A549 treated with Mapracorat at 1 μM for 4 hours (cell line): ENCODE data around the gene SLPI. TPM values are rescaled to one million over a fixed set of nuclear protein-coding genes. Genes with fewer than 3 reads are reported as not detected.

Experiments used
- total RNA-seq: library from RNA; stranded (reverse); fragments of 200-300 nt; extraction: Qiagen RNA extraction; gene quantifications from 5 replicates; pipeline ENCODE4 v1.2.3, GENCODE V29; 2022

Gene SLPI
- 7.2 to 15.2 TPM (median 11.4 TPM) in 5 replicates for total RNA-seq

GRCh38 chr20:45254383-45255262, at the start of gene SLPI:
SLPI (minus strand) TSS chr20:45254564; CDS start chr20:45254543, 21 bp downstream.

GRCh38 chr20:45221076-45221475, 33.3 kb downstream of the SLPI start, which contains the start of gene SEMG2:
SEMG2 (plus strand) TSS chr20:45221373; CDS start chr20:45221390, 17 bp downstream.

DNA sequence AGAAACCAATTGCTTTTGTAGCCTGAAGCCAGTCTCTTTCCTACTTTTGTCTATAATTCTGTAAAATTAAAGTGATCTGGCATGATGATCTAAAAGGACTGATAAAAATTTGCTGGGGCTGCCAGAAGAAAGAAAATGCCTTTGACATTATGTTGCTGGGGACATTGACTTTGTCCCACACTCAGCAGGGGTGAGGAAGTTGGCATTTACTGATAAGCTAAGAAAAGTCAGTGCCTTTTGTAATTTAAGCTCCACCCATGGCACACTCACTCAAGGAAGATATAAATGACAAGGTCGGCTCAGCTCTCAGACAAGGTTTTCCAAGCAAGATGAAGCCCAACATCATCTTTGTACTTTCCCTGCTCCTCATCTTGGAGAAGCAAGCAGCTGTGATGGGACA, 47.6 kb downstream of the SLPI start, which contains the start of gene SEMG1:
Gene SEMG1, plus strand, starts transcription at position 309 of the 400 bp plus-strand sequence. Its CDS starts 21 bp downstream, at position 330.

Other genes with a start within 250 kb of the SLPI start
- gene KCNS1, start 153.4 kb downstream of the SLPI start, total RNA-seq, result not detected in 5 replicates
- not detected in 5 replicates for gene WFDC5, start 139.4 kb downstream of the SLPI start, total RNA-seq
- not detected in 5 replicates for gene WFDC12, start 130.1 kb downstream of the SLPI start, total RNA-seq
- 2.2 to 4.2 TPM (median 3.7 TPM) in 5 replicates for gene PI3, start 79.7 kb downstream of the SLPI start, total RNA-seq
- gene SEMG1, start 47.5 kb downstream of the SLPI start, total RNA-seq, result not detected in 5 replicates
- gene SEMG2, start 33.2 kb downstream of the SLPI start, total RNA-seq, result not detected in 5 replicates
- gene RBPJL, start 52.3 kb upstream of the SLPI start, total RNA-seq, result not detected in 5 replicates
- gene MATN4, start 53.7 kb upstream of the SLPI start, total RNA-seq, result 0.09 to 0.26 TPM (median 0.15 TPM) in 4 of 5 replicates, not detected in the other
- gene SDC4, start 93.9 kb upstream of the SLPI start, total RNA-seq, result 102 to 115 TPM (median 106 TPM) in 5 replicates
- 22.2 to 33.8 TPM (median 31.0 TPM) in 5 replicates for gene SYS1, start 108.6 kb upstream of the SLPI start, total RNA-seq
- not detected in 5 replicates for gene TP53TG5, start 123.8 kb upstream of the SLPI start, total RNA-seq
- 26.1 to 30.6 TPM (median 27.3 TPM) in 5 replicates for gene DBNDD2, start 153.7 kb upstream of the SLPI start, total RNA-seq
- 94.5 to 103 TPM (median 96.9 TPM) in 5 replicates for gene PIGT, start 161.6 kb upstream of the SLPI start, total RNA-seq
- gene WFDC2, start 215.2 kb upstream of the SLPI start, total RNA-seq, result not detected in 5 replicates